Measurements from ENCODE around the gene CD83.
"Not testable (repeated sequence)": the region's sequence is repeated elsewhere in the genome, so short reads cannot be mapped to it uniquely, and the experiment has no call there.

The CD83 gene

DNA sequence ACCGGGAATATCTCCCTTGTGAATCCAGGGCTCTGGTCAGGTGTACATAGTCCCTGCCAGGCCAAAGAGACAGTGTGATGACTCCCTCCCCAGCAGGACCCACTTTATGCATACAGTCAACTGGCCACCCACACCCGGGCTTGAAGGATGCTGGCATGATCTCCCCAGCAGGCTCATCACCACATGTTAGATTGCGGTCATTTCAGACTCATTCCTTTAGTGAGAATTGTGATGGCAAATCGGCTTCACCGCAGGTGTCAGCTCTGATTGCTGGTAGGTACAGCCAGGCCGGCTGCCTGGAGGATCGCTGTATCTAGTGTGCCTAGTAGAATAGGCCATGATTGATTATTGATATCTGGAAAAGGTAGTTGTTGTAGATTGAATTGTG lies 24.5 kb downstream of the CD83 start:
- H3K4me3 ChIP-seq: no peak overlapping the region
- no peak overlapping the region for H3K27ac ChIP-seq

DNA sequence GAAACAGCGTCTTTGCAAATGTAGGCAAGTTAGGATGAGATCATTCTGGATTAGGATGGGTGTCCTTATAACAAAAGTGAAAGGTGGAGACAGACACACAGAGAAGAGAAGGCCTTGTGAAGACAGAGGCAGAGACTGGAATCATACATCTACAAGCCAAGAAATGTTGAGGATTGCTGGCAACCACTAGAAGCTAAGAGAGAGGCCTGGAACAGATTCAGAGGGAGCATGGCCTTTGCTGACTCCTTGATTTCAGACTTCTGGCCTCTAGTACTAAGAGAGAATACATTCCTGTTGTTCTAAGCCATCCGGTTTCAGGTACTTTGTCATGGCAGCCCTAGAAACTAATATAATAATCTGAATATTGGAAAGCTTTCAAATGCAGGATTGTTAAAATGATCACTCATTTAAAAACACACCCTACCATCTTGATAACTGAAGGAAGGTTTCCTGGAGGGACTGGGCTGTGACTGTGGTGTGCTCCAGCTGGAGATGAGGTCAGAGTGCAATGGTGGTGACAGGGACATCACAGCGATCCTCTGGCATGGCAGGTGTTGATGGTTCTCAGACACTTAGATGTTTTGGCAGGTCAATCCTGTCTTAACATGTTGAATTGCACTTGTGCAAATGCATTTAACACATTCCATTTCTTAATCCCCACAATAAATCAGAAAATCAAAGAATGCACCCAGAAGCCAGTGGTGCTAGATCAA lies 25.1 kb downstream of the CD83 start:
- Histone ChIP-seq H3K4me3 (no peak overlapping the region), H3K27ac (no peak overlapping the region)

DNA sequence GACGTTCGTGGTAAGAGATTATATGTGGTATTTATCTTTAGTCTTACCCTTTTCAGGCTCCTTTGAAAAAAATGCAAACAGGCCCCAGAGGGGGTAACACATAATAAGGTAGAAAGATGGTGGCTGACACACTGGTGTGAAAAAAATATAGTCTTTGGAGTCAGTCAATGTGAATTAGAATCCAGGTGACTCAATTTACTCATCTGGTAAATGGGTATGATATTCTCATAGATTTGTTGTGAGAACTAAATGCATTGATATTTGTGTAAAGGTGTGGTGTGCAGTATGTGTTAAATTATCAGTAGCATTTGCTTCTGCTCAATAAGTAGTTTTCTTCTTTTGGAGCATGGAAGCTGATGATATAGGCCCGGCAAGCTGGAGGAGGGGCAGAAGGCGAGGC lies 25.7 kb downstream of the CD83 start:
- H3K27ac ChIP-seq: no peak overlapping the region
- no peak overlapping the region for H3K4me3 ChIP-seq

DNA sequence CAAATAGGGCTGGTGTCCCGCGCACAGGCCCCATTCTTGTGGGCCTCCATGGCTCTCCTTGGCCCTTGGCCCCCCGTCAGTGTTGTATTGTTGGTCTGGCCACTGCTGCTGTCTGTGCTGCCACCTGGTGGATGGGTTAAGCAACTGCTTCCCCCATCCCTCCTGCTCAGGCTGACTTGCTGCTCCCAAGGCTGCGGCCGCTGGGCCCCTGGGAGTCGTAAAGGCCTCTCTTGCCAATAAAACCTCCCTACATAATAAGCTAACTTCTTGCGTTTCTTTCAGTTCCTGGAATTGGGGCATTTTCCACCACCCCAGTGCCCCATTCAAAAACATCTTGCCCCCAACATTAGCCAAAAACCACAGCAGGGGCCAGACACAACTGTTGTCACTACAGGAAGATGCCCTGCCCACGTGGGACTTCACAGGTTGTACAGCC lies 27.1 kb downstream of the CD83 start:
- Histone ChIP-seq H3K27ac (no peak overlapping the region), H3K4me3 (no peak overlapping the region)

DNA sequence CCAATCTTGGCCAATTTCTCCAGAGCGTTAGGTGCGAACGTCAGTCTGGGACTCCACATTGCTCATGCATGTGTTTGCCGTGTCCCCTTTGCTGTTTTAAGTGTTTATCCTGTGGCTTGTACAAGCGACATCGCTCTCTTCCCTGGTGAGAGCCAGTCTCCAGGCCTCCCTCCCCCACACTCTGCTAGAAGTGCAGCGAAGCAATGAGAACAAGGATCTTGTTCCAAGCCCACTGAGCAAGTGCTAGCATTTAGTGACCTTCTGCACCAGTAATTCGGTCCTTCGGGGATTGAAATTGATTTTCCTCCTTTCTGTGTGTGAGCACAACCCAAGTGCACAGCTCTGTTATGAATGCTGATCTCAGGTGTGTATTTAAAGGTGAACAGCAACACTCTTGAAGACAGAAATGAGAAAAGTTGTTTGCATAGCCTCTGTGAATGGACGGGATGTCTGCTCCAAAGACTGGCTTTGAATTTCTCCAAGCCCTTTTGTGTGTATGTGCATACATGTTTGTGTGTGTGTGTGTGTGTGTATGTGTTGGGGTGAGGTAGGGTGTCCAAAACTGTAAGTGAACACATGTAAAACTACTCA lies 29.0 kb downstream of the CD83 start:
- H3K4me3 ChIP-seq: no peak overlapping the region
- no peak overlapping the region for H3K27ac ChIP-seq

DNA sequence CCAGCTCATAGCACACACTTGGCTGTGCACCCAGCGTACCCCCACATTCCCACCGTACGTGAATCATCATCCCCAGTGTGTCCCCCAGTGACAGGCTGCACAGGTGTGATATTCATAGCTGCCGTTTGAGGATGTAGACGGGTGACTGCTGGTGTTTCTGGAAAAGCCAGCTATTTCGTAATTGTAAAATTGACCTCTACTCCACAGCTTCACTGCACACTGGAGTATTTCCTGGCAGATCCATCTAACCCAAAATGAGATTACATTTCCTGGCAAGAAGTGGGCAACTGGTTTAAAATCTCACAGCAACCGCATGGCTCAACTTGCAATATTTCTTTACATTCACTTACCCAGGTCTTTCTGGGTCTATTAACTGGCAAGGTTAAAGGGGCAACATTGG lies 30.3 kb downstream of the CD83 start:
- no peak overlapping the region for H3K4me3 ChIP-seq
- no peak overlapping the region for H3K27ac ChIP-seq

DNA sequence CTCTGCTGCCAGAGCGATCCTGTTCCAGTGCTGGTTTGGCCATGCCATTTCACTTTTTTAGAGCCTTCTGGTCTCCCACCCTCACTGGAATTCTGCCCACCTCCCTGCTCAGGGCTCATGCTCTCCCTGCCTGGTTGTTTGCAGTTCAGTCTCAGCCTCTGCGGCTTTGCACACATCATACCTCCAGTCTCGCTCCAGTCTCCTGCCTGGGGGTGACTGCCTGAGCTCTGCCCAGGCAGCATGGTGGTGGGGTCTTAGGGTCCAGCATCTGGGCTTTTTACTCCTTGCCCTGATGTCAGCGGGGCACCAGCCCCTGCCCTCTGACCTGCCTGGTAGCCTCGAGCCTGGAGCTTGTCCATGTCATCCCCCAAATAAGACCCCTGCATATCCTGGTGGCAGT lies 30.9 kb downstream of the CD83 start:
- H3K4me3 ChIP-seq: no peak overlapping the region
- no peak overlapping the region for H3K27ac ChIP-seq

DNA sequence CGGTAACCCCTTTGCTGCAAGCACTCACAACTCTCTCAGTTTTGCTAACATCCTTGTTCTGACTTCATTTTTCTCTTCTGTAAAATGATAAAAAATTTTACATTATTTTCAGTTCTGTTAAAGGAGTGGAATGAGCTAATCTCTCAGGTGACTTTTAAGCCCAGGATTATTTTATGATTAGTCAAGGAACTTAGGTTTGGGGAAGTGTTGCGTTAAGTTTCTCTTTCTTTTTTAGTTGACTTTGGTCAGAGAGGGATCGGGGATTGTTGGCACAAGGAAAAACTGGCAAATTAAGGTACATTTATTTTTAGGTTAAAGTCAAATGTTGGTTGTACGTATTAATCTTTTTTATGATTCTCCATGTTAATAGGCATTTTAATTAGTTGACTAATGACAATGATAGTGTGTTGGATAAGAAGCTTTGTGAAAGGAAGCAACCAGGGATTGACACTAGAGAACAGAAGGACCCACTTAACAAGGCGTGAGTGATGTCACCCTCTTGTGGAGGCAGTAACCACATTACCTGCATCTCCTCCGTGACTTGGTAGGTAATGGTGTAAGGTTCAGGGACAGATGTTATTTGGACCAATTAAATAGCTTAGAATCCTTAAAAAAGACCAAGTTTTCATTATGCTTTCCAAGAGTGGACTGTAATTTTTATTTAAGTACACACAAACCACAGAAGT lies 31.6 kb downstream of the CD83 start:
- Histone ChIP-seq H3K27ac (no peak overlapping the region), H3K4me3 (no peak overlapping the region)

DNA sequence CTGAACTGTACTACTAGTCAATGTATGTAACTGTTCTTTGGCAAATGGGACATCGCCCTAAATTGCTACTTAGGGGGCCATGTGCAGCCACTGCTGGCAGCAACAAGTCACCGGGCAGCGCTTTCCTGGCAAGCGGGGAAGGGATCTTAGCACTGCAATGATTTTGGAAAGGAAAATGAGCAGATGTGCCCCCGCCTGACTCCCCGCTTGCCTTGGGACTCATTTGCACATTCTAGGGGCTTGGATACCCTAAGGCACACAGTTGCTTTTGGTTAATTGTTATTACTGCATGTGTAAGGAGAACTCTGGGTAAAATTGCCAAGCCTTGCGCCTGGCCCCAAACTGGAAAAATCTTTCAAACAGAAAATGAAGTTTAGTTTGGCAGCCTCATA lies 32.2 kb downstream of the CD83 start:
- H3K4me3 ChIP-seq: no peak overlapping the region
- H3K27ac ChIP-seq: no peak overlapping the region

DNA sequence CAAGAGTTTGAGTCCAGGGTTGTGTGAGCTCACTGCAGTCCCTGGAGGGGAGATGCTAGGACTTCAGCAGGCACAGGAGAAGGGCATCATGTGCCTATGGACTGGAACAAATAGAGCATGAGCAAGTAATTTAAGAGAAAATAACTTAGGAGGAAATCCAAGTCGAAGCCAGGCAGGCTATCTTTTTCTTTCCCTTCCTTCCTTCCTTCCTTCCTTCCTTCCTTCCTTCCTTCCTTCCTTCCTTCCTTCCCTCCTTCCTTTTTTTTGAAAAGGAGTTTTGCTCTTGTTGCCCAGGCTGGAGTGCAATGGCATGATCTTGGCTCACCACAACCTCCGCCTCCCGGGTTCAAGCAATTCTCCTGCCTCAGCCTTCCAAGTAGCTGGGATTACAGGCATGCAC lies 33.7 kb downstream of the CD83 start:
- H3K27ac ChIP-seq, H3K4me3 ChIP-seq: not testable (repeated sequence)

DNA sequence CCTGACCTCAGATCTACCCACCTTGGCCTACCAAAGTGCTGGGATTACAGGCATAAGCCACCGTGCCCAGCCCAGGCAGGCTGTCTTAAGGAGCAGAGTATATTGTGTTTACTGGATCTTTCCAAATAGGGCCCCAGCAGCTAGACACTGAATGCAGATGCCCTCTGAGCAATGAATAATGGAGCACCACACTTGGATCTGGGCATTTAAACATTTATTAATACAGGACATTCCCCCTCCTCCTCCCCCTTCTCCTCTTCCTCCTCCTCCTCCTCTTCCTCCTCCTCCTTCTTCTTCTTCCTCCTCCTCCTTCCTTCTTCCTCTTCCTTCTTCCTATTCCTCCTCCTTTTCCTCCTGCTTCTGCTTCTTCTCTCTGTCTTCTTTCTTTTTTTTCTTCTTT lies 34.2 kb downstream of the CD83 start:
- no peak overlapping the region for H3K27ac ChIP-seq
- H3K4me3 ChIP-seq: no peak overlapping the region

DNA sequence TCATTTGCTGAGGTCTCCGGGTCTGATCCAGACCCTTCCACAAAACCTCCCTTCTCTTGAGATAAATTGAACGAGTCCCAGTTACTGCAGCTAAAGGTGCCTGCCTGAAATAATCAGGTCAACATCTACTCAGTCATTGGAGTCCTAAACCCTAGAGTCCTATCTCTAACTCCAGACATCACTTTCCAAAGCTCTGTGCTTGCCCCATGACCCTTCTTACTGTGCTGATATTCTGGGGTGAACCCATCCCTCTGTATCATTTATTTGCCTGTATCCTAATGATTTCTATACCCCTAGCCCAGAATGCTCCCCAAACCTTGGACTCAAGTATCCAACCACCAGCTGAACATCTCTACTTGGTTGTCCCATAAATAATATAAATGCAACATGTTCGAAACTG lies 35.7 kb downstream of the CD83 start:
- Histone ChIP-seq H3K27ac (no peak overlapping the region), H3K4me3 (no peak overlapping the region)

DNA sequence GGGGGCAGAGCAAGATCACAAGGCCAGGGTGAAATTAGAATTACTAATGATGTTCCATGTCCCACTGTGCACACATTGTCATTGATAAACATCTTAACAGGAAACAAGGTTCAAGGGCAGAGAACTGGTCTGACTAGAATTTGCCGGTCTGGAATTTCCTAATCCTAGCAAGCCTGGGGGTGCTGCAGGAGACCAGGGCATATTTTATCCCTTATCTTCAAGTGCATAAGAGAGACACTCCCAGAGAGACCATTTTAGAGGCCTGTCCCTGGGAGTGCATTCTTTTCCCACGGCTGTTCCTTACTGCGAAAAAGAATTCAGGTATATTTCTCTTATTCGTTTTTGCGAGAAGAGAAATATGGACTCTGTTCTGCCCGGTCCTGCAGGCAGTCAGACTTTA lies 41.5 kb downstream of the CD83 start:
- Histone ChIP-seq H3K4me3 (no peak overlapping the region), H3K27ac (no peak overlapping the region)

DNA sequence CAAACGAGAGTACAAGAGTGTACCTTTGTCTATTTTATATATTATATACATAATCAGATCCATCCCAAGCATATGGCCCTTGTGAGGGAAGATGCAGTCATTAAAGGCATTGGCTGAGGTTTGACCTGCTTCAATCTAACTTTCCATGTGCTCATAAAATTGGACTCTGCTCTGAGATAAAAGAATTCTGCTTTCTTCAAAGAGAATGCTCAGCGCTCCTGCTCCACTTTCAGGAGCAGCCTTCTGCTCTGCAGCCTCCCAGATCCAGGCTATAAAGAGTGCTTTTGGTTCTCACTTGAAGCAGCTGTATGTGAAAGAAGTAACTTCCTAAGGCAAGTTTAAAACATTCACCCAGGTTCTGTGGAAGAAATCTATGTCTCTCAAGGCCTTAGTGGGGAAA lies 45.3 kb downstream of the CD83 start:
- Histone ChIP-seq H3K27ac (no peak overlapping the region), H3K4me3 (no peak overlapping the region)

DNA sequence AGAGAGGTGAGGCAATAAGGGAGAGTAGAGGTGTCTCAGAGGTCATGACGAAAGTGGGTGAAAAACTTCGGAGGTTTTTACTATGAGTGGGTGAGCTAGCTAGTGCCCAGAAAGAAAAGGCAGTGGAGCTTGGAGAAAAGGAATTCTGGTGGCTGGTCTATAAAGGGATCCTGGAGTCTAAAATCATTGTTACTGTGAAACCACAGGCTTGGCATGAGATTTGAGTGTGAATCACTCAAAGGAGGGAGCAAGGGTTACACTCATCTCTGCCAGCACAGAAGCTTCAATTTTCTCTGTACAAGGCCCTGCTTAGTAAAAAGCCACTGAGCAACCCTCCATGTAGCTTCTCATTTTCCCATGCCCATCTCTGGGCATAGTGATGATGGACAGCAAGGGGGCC lies 47.5 kb downstream of the CD83 start:
- no peak overlapping the region for H3K27ac ChIP-seq
- no peak overlapping the region for H3K4me3 ChIP-seq

DNA sequence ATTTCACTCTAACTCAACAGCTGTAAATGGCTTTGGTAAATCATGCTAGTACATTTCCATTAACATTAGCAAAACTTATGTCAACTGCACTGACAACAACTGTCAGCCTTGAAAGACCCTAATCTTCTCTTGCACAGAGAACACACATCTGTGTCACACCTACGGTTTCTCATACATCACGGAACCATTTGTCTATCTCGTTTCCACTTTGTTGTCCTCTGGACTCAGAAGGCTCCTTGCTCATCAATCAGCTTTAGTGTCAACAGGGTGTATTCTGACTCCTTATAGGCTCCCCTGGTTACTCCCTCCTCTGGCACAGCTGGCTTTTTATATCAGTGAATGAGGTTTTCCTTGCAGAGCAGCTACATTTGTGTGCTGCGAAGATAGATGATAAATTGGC lies 49.3 kb downstream of the CD83 start:
- Histone ChIP-seq H3K4me3 (no peak overlapping the region), H3K27ac (no peak overlapping the region)

DNA sequence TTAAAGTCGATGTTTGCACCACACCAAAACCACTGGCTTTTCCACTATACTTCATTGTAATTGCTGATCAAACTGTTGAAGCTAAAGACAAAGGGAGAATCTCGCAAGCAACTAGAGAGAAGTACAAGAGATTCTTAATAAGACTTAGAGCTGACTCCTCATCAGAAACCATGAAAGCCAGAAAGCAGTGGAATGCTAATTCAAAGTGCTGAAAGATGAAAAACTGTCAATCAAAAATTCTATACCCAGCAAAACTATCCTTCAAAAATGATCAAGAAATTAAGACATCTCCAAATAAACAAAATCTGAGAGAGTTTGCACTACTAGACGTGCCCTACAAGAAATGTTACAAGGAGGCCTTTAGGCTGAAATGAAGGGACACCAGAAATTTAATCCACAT lies 52.6 kb downstream of the CD83 start:
- Histone ChIP-seq H3K27ac (no peak overlapping the region), H3K4me3 (no peak overlapping the region)

DNA sequence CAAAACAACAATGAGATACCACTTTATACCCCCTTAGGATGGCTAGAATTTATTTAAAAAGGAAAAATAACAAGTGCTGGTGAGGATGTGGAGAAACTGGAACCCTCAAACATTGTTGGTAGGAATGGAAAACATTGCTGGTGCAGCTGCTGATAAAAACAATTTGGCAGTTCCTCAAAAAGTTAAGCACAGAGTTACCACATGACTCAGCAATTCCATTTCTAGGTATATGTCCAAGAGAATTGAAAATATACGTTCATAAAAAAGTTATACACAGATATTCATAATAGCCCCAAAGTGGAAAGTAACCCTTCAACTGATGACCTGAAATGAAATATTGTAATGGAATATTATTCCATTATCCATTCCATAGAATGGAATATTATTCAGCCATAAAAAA lies 55.0 kb downstream of the CD83 start:
- no peak overlapping the region for H3K27ac ChIP-seq
- H3K4me3 ChIP-seq: no peak overlapping the region

DNA sequence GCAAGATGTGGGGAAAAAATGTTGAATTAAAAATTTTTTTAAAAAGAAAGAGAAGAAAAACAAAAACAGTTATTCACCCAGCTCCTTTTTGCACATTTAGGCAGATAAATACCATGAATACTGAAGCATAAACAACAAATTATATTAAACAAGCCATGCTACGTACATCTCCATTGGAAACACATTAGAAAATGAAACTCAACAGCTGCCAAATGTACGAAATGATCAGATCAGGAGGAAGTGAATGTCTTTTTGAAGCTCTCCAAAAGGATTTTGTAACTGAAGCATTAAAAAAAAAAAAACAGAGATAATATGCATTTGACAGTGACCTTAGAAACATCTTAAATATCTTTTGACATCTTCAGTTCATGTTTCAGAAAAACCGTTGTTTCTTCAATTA lies 56.7 kb downstream of the CD83 start:
- H3K27ac ChIP-seq: no peak overlapping the region
- no peak overlapping the region for H3K4me3 ChIP-seq

DNA sequence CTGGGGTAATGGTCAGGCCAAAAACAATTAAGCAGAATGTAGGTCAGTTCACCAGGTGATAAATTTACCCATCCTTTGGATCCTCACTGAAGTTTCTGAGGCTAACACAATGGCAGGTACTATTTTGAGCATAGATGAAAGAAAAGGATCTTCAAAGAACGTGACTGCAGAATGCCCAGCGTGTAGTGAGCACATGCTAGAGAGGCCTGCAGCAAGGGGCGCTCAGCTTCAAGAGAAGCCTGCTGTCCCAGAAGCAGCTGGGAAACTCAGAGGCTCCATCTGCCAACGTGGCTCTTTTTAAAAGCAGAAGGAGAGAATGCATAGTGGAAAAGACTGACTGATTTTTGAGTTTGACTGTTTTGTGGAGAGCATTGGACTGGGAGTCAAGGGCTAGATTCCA lies 57.4 kb downstream of the CD83 start:
- Histone ChIP-seq H3K27ac (no peak overlapping the region), H3K4me3 (no peak overlapping the region)

DNA sequence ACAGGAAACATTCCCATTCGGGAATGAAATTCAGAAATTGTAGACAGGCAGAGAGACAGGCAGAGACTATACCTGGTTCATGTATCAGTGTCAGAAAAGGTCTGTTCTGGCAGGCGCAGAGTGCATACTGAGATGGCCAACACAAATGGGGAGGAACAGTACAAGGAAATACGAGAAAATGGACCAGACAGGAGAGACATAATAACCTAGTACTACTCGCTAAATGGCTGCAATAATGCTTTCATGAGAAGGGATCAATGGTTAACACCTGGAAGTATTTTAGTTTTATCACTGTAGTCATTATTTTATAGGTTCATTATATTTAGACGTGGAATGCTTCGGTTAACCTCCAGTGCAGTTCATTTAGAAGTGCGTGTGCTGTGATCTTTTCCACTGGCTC lies 58.9 kb downstream of the CD83 start:
- Histone ChIP-seq H3K4me3 (no peak overlapping the region), H3K27ac (no peak overlapping the region)
